ENCODE measurements around the gene GTSE1. TPM values are rescaled to one million over a fixed set of nuclear protein-coding genes. Genes with fewer than 3 reads are reported as not detected.

Gene GTSE1
- total RNA-seq, 2 experiments from 2014 or later = 91.9 to 101 TPM

DNA sequence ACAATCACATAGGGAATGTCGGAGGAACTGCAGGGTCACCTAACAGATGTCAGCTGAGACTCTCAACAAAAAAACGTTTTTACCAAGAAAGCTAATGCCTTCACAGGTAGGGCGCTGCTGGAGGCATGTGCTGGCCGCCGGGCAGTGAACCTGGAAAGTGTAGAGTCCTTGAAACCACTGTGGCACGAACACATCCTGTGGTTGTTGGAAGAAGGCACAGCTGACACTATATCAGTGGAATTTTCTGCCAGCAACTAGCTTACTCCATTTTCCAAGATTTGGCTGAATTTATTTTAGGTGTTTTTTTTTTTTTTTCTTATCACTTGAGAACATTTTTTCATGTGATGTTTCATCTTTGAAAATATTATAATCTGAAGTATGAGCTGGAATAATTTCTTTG lies 53.0 kb downstream of the GTSE1 start:
- H3K36me3 Mint-ChIP-seq = peaks cover 21% of the 10 kb centered on the region

DNA sequence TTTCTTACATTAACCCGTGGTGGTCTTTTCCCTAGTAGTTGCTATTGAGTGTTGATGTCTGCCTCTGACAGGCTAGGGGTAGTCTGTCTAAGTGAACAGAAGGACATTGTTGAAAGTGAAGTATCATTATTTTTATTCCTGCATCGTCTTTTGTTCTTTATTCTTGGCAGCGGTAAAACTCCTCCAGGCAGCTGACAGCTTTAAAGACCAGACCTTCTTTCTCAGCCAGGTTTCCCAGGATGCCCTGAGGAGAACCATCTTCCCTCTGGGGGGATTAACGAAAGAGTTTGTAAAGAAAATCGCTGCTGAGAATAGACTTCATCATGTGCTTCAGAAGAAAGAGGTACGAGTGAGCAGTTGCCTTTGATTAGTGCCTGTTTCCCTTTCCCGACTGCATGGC lies 53.5 kb downstream of the GTSE1 start:
- CTCF ChIA-PET = interaction anchor here (1.1 kb wide), 1 partner anchor 18 kb away, joined by 3 read pairs; no protein-coding TSS in a partner anchor
- Mint-ChIP-seq H3K4me1 (no peaks in the 10 kb centered on the region), H3K36me3 (peaks cover 19% of the 10 kb centered on the region), H3K27me3 (no peaks in the 10 kb centered on the region), H3K27ac (no peak overlapping the region), H3K4me3 (no peak overlapping the region), H3K9me3 (ENCODE audit: low read depth) (no peaks in the 10 kb centered on the region)
- no peak for DNase-seq
- no peak for ATAC-seq

More for the DNA sequence above, 53.0 kb downstream of the GTSE1 start:
- H3K4me3 Mint-ChIP-seq = no peak overlapping the region
- DNase-seq (no peak), ATAC-seq (no peak)
- CTCF ChIA-PET = interaction anchor here (1.0 to 1.1 kb wide), 2 partner anchors 14 to 18 kb away, joined by 3 read pairs; partner anchors contain the start of gene TRMU
- no peaks in the 10 kb centered on the region for H3K9me3 Mint-ChIP-seq (ENCODE audit: low read depth)
- H3K4me1 Mint-ChIP-seq = no peaks in the 10 kb centered on the region
- H3K27ac Mint-ChIP-seq = no peak overlapping the region
- H3K27me3 Mint-ChIP-seq = no peaks in the 10 kb centered on the region

DNA sequence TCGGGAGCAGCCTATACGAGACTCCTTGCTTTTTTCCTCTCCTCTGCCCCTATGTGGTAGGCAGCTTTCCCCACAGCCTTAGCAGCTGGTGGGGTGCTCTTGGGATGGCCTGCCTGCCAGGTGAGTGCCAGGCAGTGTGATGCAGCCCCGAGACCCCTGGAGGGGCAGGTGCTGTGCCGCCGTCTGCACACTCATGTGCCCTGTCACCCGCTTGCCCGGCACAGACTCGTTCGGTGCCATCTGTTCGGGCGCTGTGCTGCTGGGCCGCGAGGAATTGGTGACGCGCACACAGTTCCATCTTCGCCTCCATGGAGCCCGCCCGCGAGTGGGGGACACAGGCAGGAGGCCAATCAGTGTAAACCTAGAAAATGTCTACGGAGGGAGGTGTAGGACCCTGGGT lies 54.0 kb downstream of the GTSE1 start:
- Mint-ChIP-seq H3K4me3 (no peak overlapping the region), H3K36me3 (peaks cover 17% of the 10 kb centered on the region), H3K27ac (no peak overlapping the region), H3K4me1 (no peaks in the 10 kb centered on the region), H3K27me3 (no peaks in the 10 kb centered on the region), H3K9me3 (ENCODE audit: low read depth) (no peaks in the 10 kb centered on the region)
- ATAC-seq (no peak), DNase-seq (no peak)
- CTCF ChIA-PET = interaction anchor here (1.5 kb wide), 1 partner anchor 11 kb away, joined by 4 read pairs; no protein-coding TSS in a partner anchor

DNA sequence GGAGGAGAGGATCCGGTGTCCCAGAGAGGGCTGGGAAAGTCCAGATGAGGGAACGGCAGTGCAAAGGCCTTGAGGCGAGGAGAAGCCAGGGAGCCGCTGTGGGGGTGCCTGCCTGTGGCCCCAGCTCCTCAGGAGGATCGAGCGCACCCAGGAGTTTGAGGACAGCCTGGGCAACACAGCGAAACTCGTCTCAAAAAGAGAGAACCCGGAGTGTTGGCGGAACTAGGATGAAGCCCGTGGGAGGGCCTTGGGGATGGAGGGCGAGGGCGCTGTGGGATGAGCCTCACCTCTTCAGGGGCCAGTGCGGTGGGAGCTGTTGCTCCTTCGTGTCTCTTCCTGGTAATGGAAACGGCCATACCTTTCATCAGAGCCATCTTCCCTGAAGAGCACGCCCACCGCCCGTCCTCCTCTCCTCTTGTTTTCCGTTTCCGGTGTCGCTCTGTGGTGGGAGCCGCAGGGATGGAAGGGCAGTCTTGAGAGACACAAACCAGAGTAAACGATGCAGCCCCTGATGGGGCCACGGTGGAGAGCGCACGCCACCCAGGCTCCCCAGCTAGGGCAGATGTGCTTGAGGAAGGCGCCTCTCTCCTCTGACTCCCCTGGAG lies 54.6 kb downstream of the GTSE1 start:
- no peak for DNase-seq
- ATAC-seq = no peak
- H3K27ac Mint-ChIP-seq = no peak overlapping the region
- no peak overlapping the region for H3K4me3 Mint-ChIP-seq
- H3K27me3 Mint-ChIP-seq = no peaks in the 10 kb centered on the region
- no peaks in the 10 kb centered on the region for H3K4me1 Mint-ChIP-seq
- CTCF ChIA-PET = interaction anchor here (1.5 kb wide), 1 partner anchor 12 kb away, joined by 4 read pairs; no protein-coding TSS in a partner anchor
- no peaks in the 10 kb centered on the region for H3K9me3 Mint-ChIP-seq (ENCODE audit: low read depth)
- H3K36me3 Mint-ChIP-seq = peaks cover 14% of the 10 kb centered on the region

DNA sequence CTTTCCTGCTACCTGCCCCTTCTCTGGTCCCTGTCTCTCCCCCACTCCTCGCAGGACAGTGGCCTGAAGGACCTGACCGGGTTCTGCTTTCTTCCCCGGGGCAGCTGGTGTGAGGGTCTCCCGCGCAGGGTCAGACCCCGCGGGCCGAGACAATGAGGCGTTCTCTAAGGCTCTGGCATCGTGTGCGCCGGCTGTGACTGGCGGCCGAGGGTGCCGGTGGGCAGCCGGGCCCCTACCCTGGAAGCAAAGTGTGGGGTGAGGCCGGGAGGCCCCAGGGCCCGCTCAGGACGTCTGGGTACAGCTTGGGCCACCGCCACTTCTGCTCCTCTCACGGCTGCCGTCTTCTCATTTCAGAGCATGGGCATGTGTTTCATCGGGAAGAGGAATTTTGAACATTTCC lies 55.1 kb downstream of the GTSE1 start:
- CTCF ChIA-PET = interaction anchor here (1.5 kb wide), 1 partner anchor 12 kb away, joined by 4 read pairs; no protein-coding TSS in a partner anchor
- no peak overlapping the region for H3K4me3 Mint-ChIP-seq

DNA sequence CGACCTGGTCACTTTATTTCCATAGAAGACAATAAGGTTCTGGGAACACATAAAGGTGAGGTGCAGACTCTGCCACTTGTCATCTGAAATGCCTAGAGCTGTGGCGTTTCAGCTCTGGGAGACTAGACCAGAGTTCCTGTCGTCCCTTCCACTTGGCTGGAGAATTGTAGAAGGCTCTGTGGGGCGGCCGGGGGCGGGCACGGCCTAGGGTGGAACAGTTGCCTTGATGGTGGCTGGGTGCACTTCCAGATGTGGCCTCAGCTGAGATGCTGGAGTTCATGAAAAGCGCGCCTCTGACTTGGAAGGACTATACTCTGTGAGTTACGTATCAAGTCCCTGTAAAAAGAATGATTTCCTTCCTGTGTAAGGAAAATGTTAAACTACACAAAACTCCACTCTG lies 55.6 kb downstream of the GTSE1 start:
- Mint-ChIP-seq H3K36me3 (peaks cover 7% of the 10 kb centered on the region), H3K27ac (no peak overlapping the region), H3K27me3 (no peaks in the 10 kb centered on the region), H3K4me3 (no peak overlapping the region), H3K9me3 (ENCODE audit: low read depth) (no peaks in the 10 kb centered on the region), H3K4me1 (no peaks in the 10 kb centered on the region)
- CTCF ChIA-PET = interaction anchor here (1.0 kb wide), 1 partner anchor 315 kb away, joined by 3 read pairs; no protein-coding TSS in a partner anchor
- ATAC-seq (no peak), DNase-seq (no peak)

More for the DNA sequence above, 55.1 kb downstream of the GTSE1 start:
- Mint-ChIP-seq H3K4me1 (no peaks in the 10 kb centered on the region), H3K27me3 (no peaks in the 10 kb centered on the region), H3K36me3 (peaks cover 10% of the 10 kb centered on the region), H3K27ac (no peak overlapping the region), H3K9me3 (ENCODE audit: low read depth) (no peaks in the 10 kb centered on the region)
- DNase-seq (no peak), ATAC-seq (no peak)

DNA sequence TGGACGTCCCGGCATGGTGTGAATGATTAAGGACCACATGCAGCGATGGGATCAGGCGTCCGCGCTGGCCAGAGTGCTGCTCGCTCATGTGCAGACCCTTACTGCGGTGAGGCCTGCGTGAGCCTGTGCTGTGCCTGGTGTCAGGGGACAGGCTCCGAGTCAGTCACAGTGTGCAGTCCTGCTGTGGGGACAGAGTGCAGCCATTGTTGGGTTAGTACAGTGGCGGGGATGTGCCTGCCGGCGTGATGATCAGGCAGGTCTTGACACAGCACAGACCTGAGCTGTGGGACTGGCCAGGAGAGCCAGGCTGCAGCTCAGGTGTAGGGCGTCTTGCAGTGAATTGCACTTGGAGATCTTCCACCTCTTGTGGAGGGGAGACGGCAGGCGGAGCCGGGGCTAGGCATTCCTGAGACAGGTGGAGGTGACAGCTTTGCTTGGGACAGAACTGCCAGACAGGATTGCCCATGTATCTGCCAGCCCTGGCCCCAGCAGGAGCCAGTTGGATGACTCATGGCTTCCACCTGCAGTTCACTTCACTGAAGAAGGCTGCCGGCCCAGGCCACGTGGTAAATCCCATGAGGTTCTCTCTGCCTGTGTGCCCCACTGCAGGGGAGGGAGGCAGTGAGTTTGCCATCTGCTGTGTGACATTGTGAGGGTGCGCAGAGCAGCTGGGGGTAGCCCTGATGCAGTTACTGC lies 56.2 kb downstream of the GTSE1 start:
- H3K27ac Mint-ChIP-seq = no peak overlapping the region
- H3K27me3 Mint-ChIP-seq = no peaks in the 10 kb centered on the region
- CTCF ChIA-PET = interaction anchor here (1.0 kb wide), 1 partner anchor 316 kb away, joined by 3 read pairs; no protein-coding TSS in a partner anchor
- DNase-seq = no peak
- H3K36me3 Mint-ChIP-seq = peaks cover 7% of the 10 kb centered on the region
- H3K4me1 Mint-ChIP-seq = no peaks in the 10 kb centered on the region
- ATAC-seq = no peak
- H3K9me3 Mint-ChIP-seq (ENCODE audit: low read depth) = no peaks in the 10 kb centered on the region
- no peak overlapping the region for H3K4me3 Mint-ChIP-seq

DNA sequence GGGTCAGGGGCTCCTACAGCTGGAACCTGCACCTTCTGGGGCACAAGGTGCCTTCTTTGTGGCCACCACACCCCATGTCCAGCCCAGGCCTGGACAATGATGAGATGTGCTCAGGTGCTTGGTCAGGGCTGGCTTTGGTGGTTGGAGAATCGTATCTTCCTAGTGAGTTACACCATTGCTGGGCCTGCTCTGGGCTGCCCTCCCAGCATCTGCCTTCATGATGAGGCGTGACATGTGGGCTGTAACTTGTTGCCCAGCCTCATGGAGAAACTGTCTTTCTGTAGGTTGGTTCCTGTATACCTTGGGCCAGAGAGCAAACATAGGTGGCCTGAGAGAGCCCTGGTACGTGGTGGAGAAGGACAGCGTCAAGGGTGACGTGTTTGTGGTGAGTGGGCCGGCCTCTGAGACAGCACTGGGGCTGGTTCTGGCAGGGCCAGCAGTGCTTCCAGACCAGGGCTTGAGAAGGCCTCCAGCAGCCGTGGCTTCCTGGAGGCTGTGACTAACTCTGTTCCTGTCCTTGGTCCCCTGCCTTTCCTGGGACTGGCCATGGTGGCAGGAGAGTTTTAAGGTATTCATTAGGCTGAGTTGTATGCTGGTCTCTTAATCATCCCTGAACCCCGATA lies 56.9 kb downstream of the GTSE1 start:
- Mint-ChIP-seq H3K4me1 (no peaks in the 10 kb centered on the region), H3K27ac (no peak overlapping the region), H3K4me3 (no peak overlapping the region), H3K27me3 (no peaks in the 10 kb centered on the region), H3K9me3 (ENCODE audit: low read depth) (no peaks in the 10 kb centered on the region), H3K36me3 (peaks cover 7% of the 10 kb centered on the region)
- ATAC-seq = no peak
- CTCF ChIA-PET = no interaction called here
- no peak for DNase-seq

DNA sequence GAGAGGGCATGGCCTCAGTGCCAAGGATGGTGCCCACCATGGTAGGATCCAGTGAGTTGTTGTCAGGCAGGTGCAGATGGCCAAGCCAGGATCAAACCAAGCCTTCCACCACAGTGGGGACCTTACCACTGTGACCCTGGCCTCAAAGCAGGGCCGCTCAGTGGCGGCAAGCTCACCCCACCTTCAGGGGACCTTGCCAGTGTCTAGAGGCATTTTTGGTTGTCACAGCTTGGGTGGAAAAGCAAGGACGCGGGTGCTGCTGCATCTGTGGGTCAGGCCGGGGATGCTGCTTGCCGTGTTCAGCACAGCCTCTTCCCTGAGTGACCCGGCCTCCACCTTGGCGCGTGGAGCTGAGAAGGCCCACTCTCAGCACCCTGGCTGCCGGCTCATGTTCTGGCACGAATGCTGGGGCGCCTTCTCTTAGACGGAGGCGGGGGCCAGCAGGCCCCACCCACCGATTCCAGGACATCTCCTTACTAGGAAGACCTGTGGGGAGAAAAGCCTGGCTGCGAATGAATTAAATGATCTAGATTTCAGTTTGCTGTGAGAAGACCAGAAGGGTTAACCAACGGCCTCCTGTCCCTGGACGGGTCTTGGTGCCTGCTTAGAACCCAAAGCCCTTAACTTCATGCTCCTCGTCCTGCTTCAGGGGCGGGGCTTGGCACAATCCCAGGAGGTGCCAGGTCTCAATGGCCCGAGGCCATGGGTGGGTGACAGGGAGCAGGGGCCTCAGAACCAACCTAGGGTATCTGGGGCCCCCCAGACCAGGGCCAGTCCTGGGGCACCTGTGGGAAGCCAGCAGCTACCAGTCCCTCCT lies 57.7 kb downstream of the GTSE1 start:
- Mint-ChIP-seq H3K27ac (no peak overlapping the region), H3K36me3 (peaks cover 7% of the 10 kb centered on the region)

DNA sequence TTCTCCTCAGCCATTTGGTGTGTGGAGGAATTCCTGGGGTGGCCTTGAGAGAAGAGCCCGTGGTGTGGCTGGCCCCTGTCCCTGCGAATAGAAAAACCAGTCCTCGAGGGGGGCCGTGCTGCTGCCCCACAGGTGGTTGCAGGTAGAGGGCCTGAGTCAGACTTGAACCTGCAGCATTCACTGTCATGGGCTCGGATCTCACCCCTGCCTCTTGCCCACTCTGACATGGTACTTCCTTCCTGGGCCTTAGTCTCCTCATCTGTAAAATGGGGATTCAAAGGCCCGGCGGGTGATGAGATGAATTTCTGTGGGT lies 58.3 kb downstream of the GTSE1 start:
- Mint-ChIP-seq H3K4me1 (no peaks in the 10 kb centered on the region), H3K4me3 (no peak overlapping the region), H3K9me3 (ENCODE audit: low read depth) (no peaks in the 10 kb centered on the region), H3K36me3 (peaks cover 5% of the 10 kb centered on the region), H3K27ac (no peak overlapping the region), H3K27me3 (no peaks in the 10 kb centered on the region)
- no peak for DNase-seq
- ATAC-seq = no peak
- CTCF ChIA-PET = interaction anchor here (0.6 to 2.5 kb wide), 3 partner anchors 13 to 426 kb away, joined by 3 to 11 read pairs (median 4); no protein-coding TSS in a partner anchor

More for the DNA sequence above, 57.7 kb downstream of the GTSE1 start:
- ATAC-seq (no peak), DNase-seq (no peak)
- CTCF ChIA-PET = interaction anchor here (0.6 kb wide), 1 partner anchor 427 kb away, joined by 3 read pairs; no protein-coding TSS in a partner anchor
- no peaks in the 10 kb centered on the region for H3K9me3 Mint-ChIP-seq (ENCODE audit: low read depth)
- H3K4me3 Mint-ChIP-seq = no peak overlapping the region
- H3K27me3 Mint-ChIP-seq = no peaks in the 10 kb centered on the region
- no peaks in the 10 kb centered on the region for H3K4me1 Mint-ChIP-seq

DNA sequence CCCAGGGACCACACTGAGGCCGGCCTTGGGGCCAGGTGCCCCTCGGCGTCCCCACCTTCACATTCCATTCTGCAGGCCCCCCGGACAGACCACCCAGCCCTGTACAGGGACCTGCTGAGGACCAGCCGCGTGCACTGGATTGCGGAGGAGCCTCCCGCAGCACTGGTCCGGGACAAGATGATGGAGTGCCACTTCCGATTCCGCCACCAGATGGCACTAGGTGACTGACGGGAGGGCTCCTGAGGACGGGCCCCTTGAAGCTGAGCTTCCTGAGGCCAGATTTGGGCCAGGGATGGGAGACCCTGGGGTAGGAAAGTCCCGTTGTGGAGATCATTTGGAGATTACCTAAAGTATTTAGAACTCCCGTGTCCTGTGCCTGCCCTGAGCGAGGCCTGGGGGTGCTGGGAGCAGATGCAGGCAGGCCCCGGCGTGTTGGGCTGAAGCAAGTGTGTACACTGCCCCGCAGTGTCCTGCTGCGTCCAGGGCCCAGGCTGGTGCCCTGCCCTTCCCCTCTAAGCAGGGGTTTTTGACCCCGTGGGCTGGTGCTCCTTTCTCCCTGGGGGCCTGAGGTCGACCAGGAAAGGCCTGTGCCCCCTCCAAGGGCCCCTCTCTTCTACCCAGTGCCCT lies 58.8 kb downstream of the GTSE1 start:
- DNase-seq (peak; percentile 74), ATAC-seq (peak; percentile 66)
- Mint-ChIP-seq H3K4me1 (no peaks in the 10 kb centered on the region), H3K4me3 (no peak overlapping the region), H3K27ac (no peak overlapping the region), H3K9me3 (ENCODE audit: low read depth) (no peaks in the 10 kb centered on the region), H3K36me3 (peaks cover 4% of the 10 kb centered on the region), H3K27me3 (no peaks in the 10 kb centered on the region)
- CTCF ChIA-PET = interaction anchor here (0.6 to 2.5 kb wide), 3 partner anchors 12 to 186 kb away, joined by 4 to 11 read pairs (median 11); no protein-coding TSS in a partner anchor

DNA sequence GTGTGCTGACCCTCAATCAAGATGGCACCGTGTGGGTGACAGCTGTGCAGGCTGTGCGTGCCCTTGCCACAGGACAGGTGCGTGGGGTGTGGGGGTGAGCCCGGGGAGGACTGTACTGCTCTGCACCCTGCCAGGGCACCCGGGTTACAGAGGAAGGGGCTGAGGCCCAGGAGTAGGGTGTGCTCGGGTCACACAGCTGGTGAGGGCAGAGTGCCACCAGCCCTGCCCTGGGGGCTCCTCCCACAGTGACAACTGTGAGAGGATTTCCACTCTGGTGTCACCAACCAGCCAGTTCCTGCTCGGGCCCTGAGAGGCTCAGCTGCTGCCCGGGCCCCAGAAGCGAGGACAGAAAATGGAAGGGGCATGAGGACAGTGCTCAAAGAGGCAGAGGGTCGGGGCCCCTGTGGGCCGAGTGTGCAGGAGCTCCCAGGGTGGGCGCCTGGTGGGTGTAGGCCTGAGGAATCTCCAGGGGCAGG lies 59.4 kb downstream of the GTSE1 start:
- Mint-ChIP-seq H3K27ac (no peak overlapping the region), H3K9me3 (ENCODE audit: low read depth) (no peaks in the 10 kb centered on the region), H3K36me3 (no peaks in the 10 kb centered on the region), H3K4me3 (no peak overlapping the region), H3K4me1 (no peaks in the 10 kb centered on the region), H3K27me3 (no peaks in the 10 kb centered on the region)
- ATAC-seq (no peak), DNase-seq (no peak)
- CTCF ChIA-PET = interaction anchor here (2.0 to 2.5 kb wide), 2 partner anchors 12 to 186 kb away, joined by 11 read pairs; no protein-coding TSS in a partner anchor
